HG03060 (cell line): Measurements from ENCODE around the gene LRIG1.

ENCODE experiments used
- ATAC-seq: cut with Tn5 transposase; IDR thresholded peaks from one replicate; pipeline ENCODE4 v1.9.1; 2021; ENCODE audit warnings: low read depth, moderate number of reproducible peaks; ENCODE audit not compliant: unreplicated experiment

Gene LRIG1

GRCh38 chr3:66490984-66491383 is 9.8 kb downstream of the LRIG1 start:
- ATAC-seq, result no peak

GRCh38 chr3:66490214-66490613 is 10.6 kb downstream of the LRIG1 start:
- ATAC-seq, result no peak

GRCh38 chr3:66489581-66489980 is 11.2 kb downstream of the LRIG1 start:
- ATAC-seq, result no peak

- no peak for ATAC-seq
Observed at GRCh38 chr3:66489115-66489514, 11.7 kb downstream of the LRIG1 start.

- no peak for ATAC-seq
Observed at GRCh38 chr3:66488492-66488891, 12.3 kb downstream of the LRIG1 start.

GRCh38 chr3:66487465-66487864 is 13.4 kb downstream of the LRIG1 start:
- ATAC-seq, result no peak

GRCh38 chr3:66486646-66487045 is 14.2 kb downstream of the LRIG1 start:
- ATAC-seq, result no peak

GRCh38 chr3:66486202-66486601 is 14.6 kb downstream of the LRIG1 start:
- no peak for ATAC-seq

GRCh38 chr3:66485291-66485968 is 15.4 kb downstream of the LRIG1 start:
- ATAC-seq, result no peak

GRCh38 chr3:66484106-66484844 is 16.5 kb downstream of the LRIG1 start:
- ATAC-seq, result no peak

GRCh38 chr3:66483409-66483906 is 17.4 kb downstream of the LRIG1 start:
- ATAC-seq, result no peak

GRCh38 chr3:66483006-66483405 is 17.8 kb downstream of the LRIG1 start:
- no peak for ATAC-seq

GRCh38 chr3:66482018-66482404 is 18.8 kb downstream of the LRIG1 start:
- ATAC-seq, result no peak

- ATAC-seq, result no peak
Observed at GRCh38 chr3:66481071-66482017, 19.5 kb downstream of the LRIG1 start.

- ATAC-seq, result no peak
Observed at GRCh38 chr3:66480666-66481065, 20.2 kb downstream of the LRIG1 start.

GRCh38 chr3:66479532-66479947 is 21.3 kb downstream of the LRIG1 start:
- ATAC-seq, result peak; percentile 33

- no peak for ATAC-seq
Observed at GRCh38 chr3:66478960-66479359, 21.9 kb downstream of the LRIG1 start.

GRCh38 chr3:66477856-66478255 is 23.0 kb downstream of the LRIG1 start:
- ATAC-seq, result no peak

GRCh38 chr3:66476852-66477381 is 23.9 kb downstream of the LRIG1 start:
- no peak for ATAC-seq

- no peak for ATAC-seq
Observed at GRCh38 chr3:66475386-66476020, 25.3 kb downstream of the LRIG1 start.
